NCI-H345 (cell line): Measurements from ENCODE around the gene DUSP18.
"Not testable (repeated sequence)": the region's sequence is repeated elsewhere in the genome, so short reads cannot be mapped to it uniquely, and the experiment has no call there.

Experiments
- DNase-seq: peaks from one replicate; lab custom pipeline; 2025; lab: John Stamatoyannopoulos, UW

DUSP18 gene

GRCh38 chr22:30640361-30640760 is 27.3 kb downstream of the DUSP18 start:
- DNase-seq, result no peak

- no peak for DNase-seq
Observed at GRCh38 chr22:30637701-30638114, 30.0 kb downstream of the DUSP18 start.

GRCh38 chr22:30636226-30637077 is 31.2 kb downstream of the DUSP18 start:
- DNase-seq, result no peak

GRCh38 chr22:30635273-30636225 is 32.1 kb downstream of the DUSP18 start, which contains the start of gene SLC35E4:
Gene SLC35E4, plus strand, starts transcription at chr22:30635781. Its CDS starts 670 bp downstream, at chr22:30636451.
- DNase-seq, result peak; percentile 84

- DNase-seq, result peak; percentile 80
Observed at GRCh38 chr22:30634471-30635233, 33.0 kb downstream of the DUSP18 start.

GRCh38 chr22:30631469-30631868 is 36.2 kb downstream of the DUSP18 start:
- not testable (repeated sequence) for DNase-seq

GRCh38 chr22:30628491-30628890 is 39.2 kb downstream of the DUSP18 start:
- DNase-seq, result no peak

GRCh38 chr22:30627471-30627870 is 40.2 kb downstream of the DUSP18 start:
- DNase-seq, result no peak

- DNase-seq, result no peak
Observed at GRCh38 chr22:30626413-30626812, 41.3 kb downstream of the DUSP18 start.

- not testable (repeated sequence) for DNase-seq
Observed at GRCh38 chr22:30619909-30620308, 47.8 kb downstream of the DUSP18 start.

GRCh38 chr22:30617819-30618218 is 49.9 kb downstream of the DUSP18 start:
- DNase-seq, result no peak

- no peak for DNase-seq
Observed at GRCh38 chr22:30615543-30615954, 52.1 kb downstream of the DUSP18 start.

- DNase-seq, result no peak
Observed at GRCh38 chr22:30614879-30615278, 52.8 kb downstream of the DUSP18 start.

- DNase-seq, result no peak
Observed at GRCh38 chr22:30614268-30614667, 53.4 kb downstream of the DUSP18 start.

- DNase-seq, result no peak
Observed at GRCh38 chr22:30612789-30613188, 54.9 kb downstream of the DUSP18 start.
